WTC11 (cell line): ENCODE measurements around the gene CD5L. TPM values are rescaled to one million over a fixed set of nuclear protein-coding genes. Genes with fewer than 3 reads are reported as not detected.

ENCODE experiments used
- ATAC-seq: fragments of 200-7000 bp; cut with Tn5 transposase; 2 replicates; pipeline ENCODE4 v1.10.0; 2021; ENCODE audit warnings: mild to moderate bottlenecking, moderate library complexity
- CTCF ChIA-PET: fragments of 300-600 bp; sonication (Branson Sonifier 250); formaldehyde crosslinking; loops from one replicate; lab custom pipeline; 2021; ENCODE audit warnings: antibody characterized with exemption; lab: Charles Lee
- POLR2A ChIA-PET: fragments of 350-600 bp; sonication (Branson Sonifier 250); formaldehyde crosslinking; loops from one replicate; lab custom pipeline; 2021; ENCODE audit warnings: antibody characterized with exemption; lab: Charles Lee
- DNase-seq: peaks from one replicate; pipeline ENCODE4 v3.0.0; 2021; ENCODE audit warnings: low spot score
- H3K27ac Mint-ChIP-seq: 2 replicates; pipeline ENCODE4 v1.8.0; 2021; ENCODE audit warnings: mixed read lengths
- H3K27me3 Mint-ChIP-seq: 2 replicates; pipeline ENCODE4 v1.8.0; 2021; ENCODE audit warnings: low read depth, mild to moderate bottlenecking, moderate library complexity, mixed read lengths
- H3K36me3 Mint-ChIP-seq: 2 replicates; pipeline ENCODE4 v1.8.0; 2021; ENCODE audit warnings: mixed read lengths
- H3K4me1 Mint-ChIP-seq: 2 replicates; pipeline ENCODE4 v1.8.0; 2022; ENCODE audit warnings: mixed read lengths
- H3K4me3 Mint-ChIP-seq: 2 replicates; pipeline ENCODE4 v1.8.0; 2021; ENCODE audit warnings: mild to moderate bottlenecking, moderate library complexity, mixed read lengths
- H3K9me3 Mint-ChIP-seq: 2 replicates; pipeline ENCODE4 v1.8.0; 2021; ENCODE audit warnings: mixed read lengths
- ATF6 ChIP-seq: sonication (generic); formaldehyde crosslinking; IDR thresholded peaks from 2 replicates; pipeline ENCODE4 v1.8.1; 2023; ENCODE audit warnings: mild to moderate bottlenecking, missing genetic modification reagents
- ERG ChIP-seq: fragments of 250-450 bp; sonication (Bioruptor Pico); IDR thresholded peaks from 2 replicates; pipeline ENCODE4 v1.8.0; 2021; ENCODE audit warnings: mild to moderate bottlenecking
- ESRRA ChIP-seq: sonication (generic); formaldehyde crosslinking; IDR thresholded peaks from 2 replicates; pipeline ENCODE4 v1.8.1; 2022; ENCODE audit warnings: mild to moderate bottlenecking, missing genetic modification reagents, borderline replicate concordance
- GABPB1 ChIP-seq: sonication (generic); formaldehyde crosslinking; IDR thresholded peaks from 2 replicates; pipeline ENCODE4 v1.8.1; 2023; ENCODE audit warnings: mild to moderate bottlenecking, missing genetic modification reagents
- MLX ChIP-seq: sonication (generic); formaldehyde crosslinking; IDR thresholded peaks from 2 replicates; pipeline ENCODE4 v1.8.1; 2023; ENCODE audit warnings: mild to moderate bottlenecking, missing genetic modification reagents, moderate library complexity
- NFATC4 ChIP-seq: fragments of 250-450 bp; sonication (Bioruptor Pico); IDR thresholded peaks from 2 replicates; pipeline ENCODE4 v1.9.0; 2021; ENCODE audit warnings: mild to moderate bottlenecking
- NR3C1 ChIP-seq: sonication (generic); formaldehyde crosslinking; conservative IDR thresholded peaks from 2 replicates; pipeline ENCODE4 v1.8.1; 2023; ENCODE audit warnings: low read depth, mild to moderate bottlenecking, missing genetic modification reagents
- PREB ChIP-seq: sonication (generic); formaldehyde crosslinking; IDR thresholded peaks from 2 replicates; pipeline ENCODE4 v1.8.1; 2022; ENCODE audit warnings: mild to moderate bottlenecking, missing genetic modification reagents, moderate library complexity, borderline replicate concordance
- STAT6 ChIP-seq: sonication (generic); formaldehyde crosslinking; conservative IDR thresholded peaks from 2 replicates; pipeline ENCODE4 v1.8.1; 2023; ENCODE audit warnings: mild to moderate bottlenecking, low read depth, missing genetic modification reagents, moderate library complexity
- TP53 ChIP-seq: sonication (generic); formaldehyde crosslinking; IDR thresholded peaks from 2 replicates; pipeline ENCODE4 v1.8.1; 2023; ENCODE audit warnings: mild to moderate bottlenecking, missing genetic modification reagents
- ZNF263 ChIP-seq: sonication (generic); formaldehyde crosslinking; IDR thresholded peaks from 2 replicates; pipeline ENCODE4 v1.8.1; 2022; ENCODE audit warnings: low read depth, mild to moderate bottlenecking, moderate library complexity, missing genetic modification reagents
- ZNF671 ChIP-seq: fragments of 250-450 bp; sonication (Bioruptor Pico); IDR thresholded peaks from 2 replicates; pipeline ENCODE4 v1.8.0; 2021; ENCODE audit warnings: mild to moderate bottlenecking
- total RNA-seq: library from RNA; stranded (reverse); gene quantifications from 3 replicates; pipeline ENCODE4 v1.2.3, GENCODE V29; 2021
- TF ChIP-seq, protein P1 (sequence below): sonication (generic); formaldehyde crosslinking; IDR thresholded peaks from 2 replicates; pipeline ENCODE4 v1.8.1; 2022; ENCODE audit warnings: low read depth, mild to moderate bottlenecking, moderate library complexity, missing genetic modification reagents, borderline replicate concordance
- TF ChIP-seq, protein P2 (sequence below): sonication (generic); formaldehyde crosslinking; IDR thresholded peaks from 2 replicates; pipeline ENCODE4 v1.8.0; 2023; ENCODE audit warnings: missing genetic modification reagents
- TF ChIP-seq, protein P3 (sequence below): sonication (generic); formaldehyde crosslinking; IDR thresholded peaks from 2 replicates; pipeline ENCODE4 v1.8.0; 2022; ENCODE audit warnings: mild to moderate bottlenecking, missing genetic modification reagents
- TF ChIP-seq, protein P4 (sequence below): fragments of 250-450 bp; sonication (Bioruptor Pico); IDR thresholded peaks from 2 replicates; pipeline ENCODE4 v1.9.0; 2021; ENCODE audit warnings: mild to moderate bottlenecking

Gene CD5L
- total RNA-seq, 1 experiment from 2014 or later: not detected

DNA sequence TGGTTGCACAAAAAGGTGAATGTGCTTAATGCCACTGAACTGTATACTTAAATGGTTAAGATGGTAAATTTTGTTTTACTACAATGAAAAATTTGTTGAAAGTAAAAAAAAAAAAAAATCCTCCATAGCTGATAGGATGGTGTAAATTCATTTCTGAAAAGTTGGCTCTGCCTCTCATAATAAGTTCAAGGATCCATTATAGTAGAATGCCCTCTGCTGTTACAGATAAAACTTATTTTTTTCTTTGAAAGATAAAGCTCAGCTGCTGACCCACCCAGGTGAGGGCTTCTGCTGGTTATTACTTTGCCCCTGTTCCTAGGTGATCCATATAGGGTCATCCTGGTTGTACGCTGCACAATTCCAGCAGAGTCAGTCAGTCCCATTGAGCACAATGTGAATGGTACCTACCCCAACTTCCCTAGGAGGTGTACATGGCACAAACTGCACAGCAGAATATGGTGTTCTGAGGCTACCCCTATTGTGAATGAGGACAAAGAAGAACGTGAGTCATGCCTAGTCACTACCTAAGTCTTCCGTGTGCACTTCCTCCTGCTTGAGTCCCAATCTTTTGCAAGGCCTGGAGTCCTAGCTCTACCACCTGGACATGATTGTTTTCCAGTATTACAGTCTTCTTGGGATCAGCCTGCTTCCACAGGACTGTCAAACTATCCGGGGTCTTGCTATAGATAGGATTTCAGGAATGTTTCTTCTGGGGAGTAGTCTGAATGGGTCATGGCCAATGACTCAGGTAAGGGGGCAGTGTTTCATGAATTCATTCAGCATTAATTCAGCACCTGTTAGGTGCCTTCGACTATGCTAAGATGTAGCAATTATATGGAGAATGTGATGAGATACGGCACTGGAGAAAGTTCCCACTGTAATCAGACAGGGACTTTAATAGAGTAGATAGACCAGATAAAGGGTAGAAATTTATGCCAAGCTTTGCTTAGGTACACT lies 20.8 kb upstream of the CD5L start (continued):
- TF ChIP-seq, protein P1, sequence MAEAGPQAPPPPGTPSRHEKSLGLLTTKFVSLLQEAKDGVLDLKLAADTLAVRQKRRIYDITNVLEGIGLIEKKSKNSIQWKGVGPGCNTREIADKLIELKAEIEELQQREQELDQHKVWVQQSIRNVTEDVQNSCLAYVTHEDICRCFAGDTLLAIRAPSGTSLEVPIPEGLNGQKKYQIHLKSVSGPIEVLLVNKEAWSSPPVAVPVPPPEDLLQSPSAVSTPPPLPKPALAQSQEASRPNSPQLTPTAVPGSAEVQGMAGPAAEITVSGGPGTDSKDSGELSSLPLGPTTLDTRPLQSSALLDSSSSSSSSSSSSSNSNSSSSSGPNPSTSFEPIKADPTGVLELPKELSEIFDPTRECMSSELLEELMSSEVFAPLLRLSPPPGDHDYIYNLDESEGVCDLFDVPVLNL (CRISPR knock-in tag): no peak
- no peak for TF ChIP-seq ZNF671 (CRISPR knock-in tag)
- TF ChIP-seq, protein P2, sequence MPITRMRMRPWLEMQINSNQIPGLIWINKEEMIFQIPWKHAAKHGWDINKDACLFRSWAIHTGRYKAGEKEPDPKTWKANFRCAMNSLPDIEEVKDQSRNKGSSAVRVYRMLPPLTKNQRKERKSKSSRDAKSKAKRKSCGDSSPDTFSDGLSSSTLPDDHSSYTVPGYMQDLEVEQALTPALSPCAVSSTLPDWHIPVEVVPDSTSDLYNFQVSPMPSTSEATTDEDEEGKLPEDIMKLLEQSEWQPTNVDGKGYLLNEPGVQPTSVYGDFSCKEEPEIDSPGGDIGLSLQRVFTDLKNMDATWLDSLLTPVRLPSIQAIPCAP (CRISPR knock-in tag): no peak

- Mint-ChIP-seq H3K9me3 (no peaks in the 10 kb centered on the region), H3K27ac (no peak overlapping the region), H3K27me3 (no peaks in the 10 kb centered on the region), H3K4me1 (no peaks in the 10 kb centered on the region), H3K36me3 (no peaks in the 10 kb centered on the region), H3K4me3 (no peak overlapping the region)
- ATAC-seq: no peak
- POLR2A ChIA-PET: no interaction called here
- no peak for DNase-seq
- CTCF ChIA-PET: no interaction called here
- TF ChIP-seq PREB (CRISPR knock-in tag) (no peak), STAT6 (CRISPR knock-in tag) (no peak), ERG (CRISPR knock-in tag) (no peak), NR3C1 (CRISPR knock-in tag) (no peak), NFATC4 (no peak), GABPB1 (CRISPR knock-in tag) (no peak), MLX (CRISPR knock-in tag) (no peak), ATF6 (CRISPR knock-in tag) (no peak), TP53 (no peak), ZNF263 (CRISPR knock-in tag) (no peak), ESRRA (no peak)
- TF ChIP-seq, protein P2 (CRISPR knock-in tag): no peak
- TF ChIP-seq, protein P3, sequence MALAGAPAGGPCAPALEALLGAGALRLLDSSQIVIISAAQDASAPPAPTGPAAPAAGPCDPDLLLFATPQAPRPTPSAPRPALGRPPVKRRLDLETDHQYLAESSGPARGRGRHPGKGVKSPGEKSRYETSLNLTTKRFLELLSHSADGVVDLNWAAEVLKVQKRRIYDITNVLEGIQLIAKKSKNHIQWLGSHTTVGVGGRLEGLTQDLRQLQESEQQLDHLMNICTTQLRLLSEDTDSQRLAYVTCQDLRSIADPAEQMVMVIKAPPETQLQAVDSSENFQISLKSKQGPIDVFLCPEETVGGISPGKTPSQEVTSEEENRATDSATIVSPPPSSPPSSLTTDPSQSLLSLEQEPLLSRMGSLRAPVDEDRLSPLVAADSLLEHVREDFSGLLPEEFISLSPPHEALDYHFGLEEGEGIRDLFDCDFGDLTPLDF (CRISPR knock-in tag): no peak
- TF ChIP-seq, protein P1 (CRISPR knock-in tag): no peak
- TF ChIP-seq, protein P4, sequence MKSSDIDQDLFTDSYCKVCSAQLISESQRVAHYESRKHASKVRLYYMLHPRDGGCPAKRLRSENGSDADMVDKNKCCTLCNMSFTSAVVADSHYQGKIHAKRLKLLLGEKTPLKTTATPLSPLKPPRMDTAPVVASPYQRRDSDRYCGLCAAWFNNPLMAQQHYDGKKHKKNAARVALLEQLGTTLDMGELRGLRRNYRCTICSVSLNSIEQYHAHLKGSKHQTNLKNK: no peak
These were observed 14.9 kb upstream of the CD5L start for GRCh38 chr1:157856538-157856937.
